IgD-negative memory B cell (primary cell): Measurements from ENCODE around the gene COPS6. TPM values are rescaled to one million over a fixed set of nuclear protein-coding genes. Genes with fewer than 3 reads are reported as not detected.

Experiments used
- H3K27ac Mint-ChIP-seq, 3 donors: one replicate each; pipeline ENCODE4 v1.8.0; 2020 to 2022; ENCODE audit warnings: mild to moderate bottlenecking in 3 of 3, mixed read lengths in 3 of 3, moderate library complexity in 1 of 3
- H3K27me3 Mint-ChIP-seq: one replicate; pipeline ENCODE4 v1.8.0; 2021; ENCODE audit warnings: mixed read lengths
- H3K36me3 Mint-ChIP-seq: one replicate; pipeline ENCODE4 v1.8.0; 2020; ENCODE audit warnings: mild to moderate bottlenecking, mixed read lengths
- H3K4me1 Mint-ChIP-seq, 3 donors: one replicate each; pipeline ENCODE4 v1.8.0; 2020 to 2022; ENCODE audit warnings: mixed read lengths in 3 of 3, mild to moderate bottlenecking in 1 of 3
- H3K4me3 Mint-ChIP-seq, 4 donors: one replicate each; pipeline ENCODE4 v1.8.0; 2020 to 2022; ENCODE audit warnings: mild to moderate bottlenecking in 4 of 4, mixed read lengths in 4 of 4, moderate library complexity in 3 of 4
- H3K9me3 Mint-ChIP-seq, 3 donors: one replicate each; pipeline ENCODE4 v1.8.0; 2020 to 2021; ENCODE audit warnings: mixed read lengths in 3 of 3, mild to moderate bottlenecking in 1 of 3
- polyA plus RNA-seq: library from polyadenylated mRNA; unstranded; fragments of 300-500 nt; fragmentation: Illumina TruSeq; gene quantifications from one replicate; pipeline ENCODE4 v1.2.3, GENCODE V29; 2021

The COPS6 gene
- polyA plus RNA-seq: 121 TPM

DNA sequence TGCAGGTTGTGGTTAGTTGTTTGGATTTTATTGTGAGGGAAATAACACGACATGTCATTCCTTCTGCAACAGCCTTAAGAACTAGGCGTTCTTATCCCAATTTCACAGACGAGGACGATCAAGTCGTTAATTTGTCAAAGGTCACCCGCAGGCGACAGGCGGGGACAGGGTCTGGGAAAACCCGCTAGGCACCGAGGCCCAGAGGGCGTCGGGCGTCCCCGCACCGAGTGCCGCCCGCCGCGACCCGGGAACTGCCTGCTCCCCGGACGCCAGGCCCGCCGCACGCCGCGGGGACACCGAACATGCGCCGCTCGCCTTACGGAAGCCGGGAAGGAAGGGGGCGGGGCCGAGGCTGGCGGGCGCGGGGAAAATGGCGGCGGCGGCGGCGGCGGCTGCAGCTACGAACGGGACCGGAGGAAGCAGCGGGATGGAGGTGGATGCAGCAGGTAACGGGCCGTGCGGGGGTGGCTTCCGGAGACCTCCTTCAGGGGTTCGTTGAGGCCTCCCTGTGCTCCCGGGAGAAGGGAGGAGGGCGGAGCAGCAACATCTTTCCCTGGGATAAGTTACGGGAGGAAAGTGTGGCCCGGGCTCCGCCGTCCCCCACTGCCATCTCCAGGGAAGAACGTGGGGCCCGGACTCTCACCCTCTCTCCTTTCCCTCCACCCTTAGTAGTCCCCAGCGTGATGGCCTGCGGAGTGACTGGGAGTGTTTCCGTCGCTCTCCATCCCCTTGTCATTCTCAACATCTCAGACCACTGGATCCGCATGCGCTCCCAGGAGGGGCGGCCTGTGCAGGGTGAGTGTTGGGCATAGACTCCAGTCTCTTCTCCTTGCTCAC lies at the start of gene COPS6:
Gene COPS6 (plus strand): TSS at position 349 of the 837 bp plus-strand sequence. CDS start 22 bp downstream, at position 371.
- Mint-ChIP-seq H3K4me1 (peaks cover 10 to 20% (median 14%) of the 10 kb centered on the region in 3 donors), H3K27ac (peak within 1 kb of the TSS; percentile 94 to 99 (median 95)), H3K4me3 (peak within 1 kb of the TSS; percentile 84 to 95 (median 94)), H3K9me3 (no peaks in the 10 kb centered on the region), H3K36me3 (no peaks in the 10 kb centered on the region), H3K27me3 (peaks cover 2% of the 10 kb centered on the region)

DNA sequence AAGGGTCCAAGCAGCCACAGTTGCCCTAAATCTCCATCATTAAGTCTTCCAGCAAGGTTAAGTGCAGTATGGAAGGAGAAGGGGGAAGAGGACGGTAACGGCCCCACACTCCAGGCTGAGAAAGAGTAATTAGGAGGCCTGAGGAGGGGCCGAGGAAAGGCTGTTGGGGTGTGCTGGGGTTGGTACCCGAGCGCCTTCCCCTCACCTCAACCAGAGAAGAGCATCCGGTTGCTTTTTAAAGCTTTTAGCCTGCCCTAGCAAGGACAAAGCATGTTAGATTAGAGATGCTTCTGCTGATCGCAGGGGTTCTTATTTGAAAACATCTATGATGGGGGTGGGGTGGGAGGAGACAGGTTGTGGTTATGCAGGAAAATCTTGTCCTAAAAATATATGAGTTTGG lies 48.2 kb upstream of the COPS6 start:
- no peak overlapping the region for H3K4me3 Mint-ChIP-seq
- no peaks in the 10 kb centered on the region for H3K9me3 Mint-ChIP-seq
- H3K27ac Mint-ChIP-seq: peak overlapping the region in 1 of 3 donors; percentile 61
- peaks cover 2% of the 10 kb centered on the region for H3K27me3 Mint-ChIP-seq
- peaks cover 2% of the 10 kb centered on the region for H3K36me3 Mint-ChIP-seq
- peaks cover 5 to 10% (median 7%) of the 10 kb centered on the region in 3 donors for H3K4me1 Mint-ChIP-seq

DNA sequence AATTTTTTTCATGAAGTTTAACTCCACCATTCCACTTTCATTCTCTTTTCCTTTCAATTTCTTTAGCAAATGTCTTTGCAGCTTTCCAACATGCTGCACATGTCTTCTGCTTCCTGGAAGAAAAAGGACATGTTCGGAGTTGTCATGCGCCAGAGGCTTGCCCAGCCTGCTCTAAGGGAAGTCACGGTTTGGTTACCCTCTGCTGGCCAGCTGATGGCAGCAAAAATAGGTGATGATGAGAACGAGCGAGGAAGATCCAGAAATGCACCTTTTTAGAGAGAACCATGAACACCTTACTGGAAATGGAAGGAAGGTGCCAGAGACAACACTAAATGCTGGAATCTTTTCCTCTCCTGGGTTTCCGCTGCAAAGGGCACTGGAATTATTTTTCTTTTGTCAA lies 44.1 kb upstream of the COPS6 start:
- Mint-ChIP-seq H3K27me3 (peaks cover 3% of the 10 kb centered on the region), H3K36me3 (peaks cover 2% of the 10 kb centered on the region), H3K27ac (no peak overlapping the region), H3K4me1 (peaks cover 10 to 14% (median 11%) of the 10 kb centered on the region in 3 donors), H3K4me3 (peak overlapping the region in 3 of 4 donors; percentile 5 to 90 (median 90)), H3K9me3 (no peaks in the 10 kb centered on the region)

DNA sequence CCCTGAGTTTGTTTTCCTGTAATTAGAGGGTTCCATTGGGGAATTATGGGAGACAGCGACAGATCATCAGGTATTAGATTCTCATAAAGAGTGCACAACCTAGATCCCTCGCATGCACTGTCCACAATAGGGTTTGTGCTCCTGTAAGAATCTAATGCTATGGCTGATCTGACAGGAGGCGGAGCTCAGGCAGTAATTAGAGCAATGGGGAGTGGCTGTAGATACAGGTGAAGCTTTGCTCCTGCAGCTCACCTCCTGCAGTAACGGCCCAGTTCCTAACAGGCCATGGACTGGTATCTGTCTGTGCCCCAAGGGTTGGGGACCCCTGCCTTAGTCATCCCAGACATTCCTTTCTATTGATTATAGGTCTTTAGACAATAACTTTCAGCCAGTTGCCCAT lies 40.1 kb upstream of the COPS6 start:
- H3K27me3 Mint-ChIP-seq: peaks cover 3% of the 10 kb centered on the region
- H3K36me3 Mint-ChIP-seq: peaks cover 2% of the 10 kb centered on the region
- H3K4me1 Mint-ChIP-seq: peaks cover 15 to 16% (median 16%) of the 10 kb centered on the region in 3 donors
- peak overlapping the region; percentile 80 to 98 (median 94) for H3K4me3 Mint-ChIP-seq
- no peaks in the 10 kb centered on the region for H3K9me3 Mint-ChIP-seq
- peak overlapping the region in 2 of 3 donors; percentile 53 to 54 for H3K27ac Mint-ChIP-seq

DNA sequence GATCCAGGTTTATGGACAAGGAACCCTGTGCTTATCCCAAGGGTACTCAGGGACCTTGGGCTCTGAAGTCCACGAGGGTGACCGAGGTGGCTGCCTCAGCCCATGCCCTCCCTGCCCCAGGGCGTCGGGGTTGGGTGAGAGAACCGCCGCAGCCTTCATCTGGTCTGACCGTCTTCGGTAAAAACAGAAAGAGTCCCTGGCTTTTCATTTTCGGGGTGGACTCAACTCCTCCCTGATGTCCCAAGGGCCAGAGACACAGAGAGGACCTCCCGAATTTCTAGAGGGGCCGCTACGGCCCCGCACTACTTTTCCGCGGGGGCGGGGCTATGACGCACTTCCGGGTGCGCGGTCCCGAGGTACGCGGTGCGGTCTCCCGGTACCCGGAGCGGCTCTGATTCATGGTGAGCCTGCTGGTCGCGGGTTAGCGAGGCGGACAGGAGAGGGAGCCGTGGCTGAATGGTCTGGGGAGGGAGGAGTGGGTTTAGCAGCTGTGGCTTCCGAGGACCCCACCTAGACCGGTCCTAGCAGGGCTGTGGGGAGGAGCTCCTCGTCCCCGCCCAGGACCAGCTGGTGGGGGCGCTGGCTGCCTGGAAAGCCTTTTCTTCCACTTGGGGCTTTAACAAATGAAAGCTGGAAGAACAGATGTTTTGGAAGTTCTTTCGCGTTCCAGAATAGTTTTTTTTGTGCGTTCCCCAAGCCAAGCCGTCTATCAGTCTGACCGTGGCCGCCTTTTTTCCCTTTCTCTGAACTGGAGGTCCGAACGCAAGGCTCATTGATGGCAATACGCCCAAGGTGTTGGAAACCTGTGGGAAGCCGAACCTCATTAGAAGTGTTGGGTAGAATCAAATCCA lies 39.1 kb upstream of the COPS6 start, which contains the start of gene ZSCAN21:
Gene ZSCAN21 (plus strand): TSS at position 334 of the 851 bp plus-strand sequence. CDS start 7,233 bp downstream, outside the sequence.
- Mint-ChIP-seq H3K4me1 (peaks cover 14 to 17% (median 14%) of the 10 kb centered on the region in 3 donors), H3K27me3 (peaks cover 3% of the 10 kb centered on the region), H3K36me3 (peaks cover 2% of the 10 kb centered on the region), H3K9me3 (no peaks in the 10 kb centered on the region), H3K4me3 (peak within 1 kb of the TSS; percentile 80 to 98 (median 94)), H3K27ac (peak within 1 kb of the TSS; percentile 98 to 99 (median 98))

DNA sequence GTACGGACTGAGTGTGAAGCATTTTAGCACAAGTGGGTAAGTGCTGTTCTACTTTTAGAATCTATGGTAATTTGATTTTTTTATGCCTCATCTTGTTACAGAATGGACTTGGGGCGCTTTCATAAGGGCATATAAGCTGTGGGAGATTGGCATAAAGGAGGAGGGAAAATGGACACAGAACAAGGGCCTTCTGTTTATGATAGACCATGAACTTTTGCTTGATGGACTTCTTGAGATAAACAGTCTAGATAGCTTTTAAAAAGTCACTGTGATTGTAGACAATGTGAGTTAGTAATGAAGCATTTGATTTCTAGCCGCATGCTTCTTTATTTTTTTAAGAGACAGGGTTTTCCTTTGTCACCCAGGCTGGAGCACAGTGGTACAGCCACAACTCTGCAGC lies 37.2 kb upstream of the COPS6 start:
- Mint-ChIP-seq H3K36me3 (peaks cover 2% of the 10 kb centered on the region), H3K27me3 (peaks cover 1% of the 10 kb centered on the region), H3K9me3 (no peaks in the 10 kb centered on the region), H3K27ac (peak overlapping the region; percentile 75 to 89 (median 77)), H3K4me3 (peak overlapping the region; percentile 17 to 81 (median 62)), H3K4me1 (peaks cover 12 to 15% (median 13%) of the 10 kb centered on the region in 3 donors)

GRCh38 chr7:100053215-100053614 lies 35.6 kb upstream of the COPS6 start:
- Mint-ChIP-seq H3K4me3 (peak overlapping the region in 1 of 4 donors; percentile 73), H3K4me1 (peaks cover 12 to 17% (median 13%) of the 10 kb centered on the region in 3 donors), H3K27ac (no peak overlapping the region), H3K9me3 (no peaks in the 10 kb centered on the region), H3K36me3 (peaks cover 2% of the 10 kb centered on the region), H3K27me3 (peaks cover 1% of the 10 kb centered on the region)

DNA sequence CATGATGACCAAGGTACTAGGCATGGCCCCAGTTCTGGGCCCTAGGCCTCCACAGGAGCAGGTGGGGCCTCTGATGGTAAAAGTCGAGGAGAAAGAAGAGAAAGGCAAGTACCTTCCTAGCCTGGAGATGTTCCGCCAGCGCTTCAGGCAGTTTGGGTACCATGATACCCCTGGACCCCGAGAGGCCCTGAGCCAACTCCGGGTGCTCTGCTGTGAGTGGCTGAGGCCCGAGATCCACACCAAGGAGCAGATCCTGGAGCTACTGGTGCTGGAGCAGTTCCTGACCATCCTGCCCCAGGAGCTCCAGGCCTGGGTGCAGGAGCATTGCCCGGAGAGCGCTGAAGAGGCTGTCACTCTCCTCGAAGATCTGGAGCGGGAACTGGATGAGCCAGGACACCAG lies 31.8 kb upstream of the COPS6 start:
- H3K36me3 Mint-ChIP-seq: no peaks in the 10 kb centered on the region
- H3K27me3 Mint-ChIP-seq: no peaks in the 10 kb centered on the region
- no peak overlapping the region for H3K4me3 Mint-ChIP-seq
- H3K27ac Mint-ChIP-seq: no peak overlapping the region
- H3K4me1 Mint-ChIP-seq: peaks cover 0 to 12% (median 4%) of the 10 kb centered on the region in 3 donors
- no peaks in the 10 kb centered on the region for H3K9me3 Mint-ChIP-seq

DNA sequence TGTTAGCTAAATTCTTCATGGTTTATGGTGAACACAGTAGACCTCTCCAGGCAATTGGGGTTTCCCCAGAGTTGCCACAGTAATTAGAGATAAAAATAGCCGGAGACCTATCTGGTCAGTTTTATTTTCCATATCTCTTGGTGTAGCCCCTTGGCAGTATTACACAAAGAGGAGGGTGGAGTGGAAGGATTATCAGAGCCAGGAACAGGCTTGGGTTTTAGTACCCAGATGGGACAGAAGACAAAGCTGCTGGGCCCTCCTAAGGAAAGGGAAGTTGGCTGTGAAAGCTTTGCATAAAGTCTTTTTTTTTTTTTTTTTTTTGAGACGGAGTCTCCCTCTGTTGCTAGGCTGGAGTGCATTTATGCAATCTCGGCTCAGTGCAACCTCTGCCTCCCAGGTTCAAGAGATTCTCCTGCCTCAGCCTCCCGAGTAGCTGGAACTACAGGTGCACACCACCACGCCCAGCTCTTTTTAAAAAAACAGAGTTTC lies 29.5 kb upstream of the COPS6 start:
- no peaks in the 10 kb centered on the region for H3K27me3 Mint-ChIP-seq
- no peaks in the 10 kb centered on the region for H3K9me3 Mint-ChIP-seq
- H3K4me1 Mint-ChIP-seq: peaks cover 0 to 10% (median 5%) of the 10 kb centered on the region in 3 donors
- H3K27ac Mint-ChIP-seq: peak overlapping the region in 2 of 3 donors; percentile 19 to 75
- peak overlapping the region in 1 of 4 donors; percentile 25 for H3K4me3 Mint-ChIP-seq
- no peaks in the 10 kb centered on the region for H3K36me3 Mint-ChIP-seq

DNA sequence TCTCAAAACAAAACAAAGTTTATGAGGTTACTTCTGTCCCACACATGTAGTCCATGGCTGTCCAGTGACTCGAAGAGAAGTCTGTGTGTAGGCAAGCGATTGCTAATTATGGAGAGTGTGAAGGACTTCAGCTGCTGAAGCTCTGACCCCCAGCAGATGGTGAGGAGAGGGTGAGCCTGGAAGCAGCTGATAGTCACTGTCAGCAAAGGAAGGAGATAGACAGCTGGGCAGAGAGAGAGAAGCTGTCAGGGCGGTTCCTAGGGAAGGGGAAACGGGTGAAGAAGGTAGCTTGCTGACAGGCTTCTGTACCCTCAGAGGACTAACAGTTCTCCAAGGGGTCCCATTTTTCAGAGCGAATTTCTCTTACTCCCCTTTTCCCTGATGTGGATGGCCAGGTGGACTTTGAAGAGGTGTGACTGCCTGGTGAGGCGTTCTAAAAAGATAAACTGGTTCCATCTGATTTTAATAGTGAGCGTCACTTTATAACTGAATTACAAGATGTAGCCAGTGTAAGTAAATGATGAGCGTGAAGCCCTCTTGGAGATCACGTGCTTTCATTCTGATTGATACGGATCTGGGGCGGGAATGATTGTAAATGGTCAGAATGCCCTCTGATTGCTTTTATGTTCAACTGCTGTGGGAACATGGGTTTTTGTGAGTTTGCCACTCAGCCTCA lies 27.1 kb upstream of the COPS6 start:
- Mint-ChIP-seq H3K4me3 (no peak overlapping the region), H3K27me3 (no peaks in the 10 kb centered on the region), H3K36me3 (no peaks in the 10 kb centered on the region), H3K9me3 (no peaks in the 10 kb centered on the region), H3K4me1 (peaks cover 0 to 10% (median 5%) of the 10 kb centered on the region in 3 donors), H3K27ac (no peak overlapping the region)

DNA sequence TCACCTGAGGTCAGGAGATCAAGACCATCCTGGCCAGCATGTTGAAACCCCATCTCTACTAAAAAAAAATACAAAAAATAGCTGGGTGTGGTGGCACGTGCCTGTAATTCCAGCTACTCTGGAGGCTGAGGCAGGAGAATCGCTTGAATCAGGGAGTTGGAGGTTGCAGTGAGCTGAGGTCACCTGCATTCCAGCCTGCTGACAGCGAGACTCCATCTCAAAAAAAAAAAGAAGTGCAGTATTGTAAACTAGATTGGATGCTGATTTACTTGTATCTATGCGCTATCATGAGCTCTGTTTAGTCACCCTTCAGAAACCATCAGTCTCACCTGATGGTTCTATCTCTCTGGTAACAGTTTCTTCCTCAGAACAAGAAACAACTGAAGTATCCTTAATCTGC lies 25.4 kb upstream of the COPS6 start:
- Mint-ChIP-seq H3K27me3 (no peaks in the 10 kb centered on the region), H3K27ac (no peak overlapping the region), H3K36me3 (peaks cover 3% of the 10 kb centered on the region), H3K4me1 (peaks cover 0 to 8% (median 5%) of the 10 kb centered on the region in 3 donors), H3K4me3 (no peak overlapping the region), H3K9me3 (no peaks in the 10 kb centered on the region)

GRCh38 chr7:100064162-100064561 lies 24.6 kb upstream of the COPS6 start:
- Mint-ChIP-seq H3K27ac (peak overlapping the region in 2 of 3 donors; percentile 19 to 77), H3K4me1 (peaks cover 0 to 4% (median 3%) of the 10 kb centered on the region in 3 donors), H3K4me3 (no peak overlapping the region), H3K36me3 (peaks cover 3% of the 10 kb centered on the region), H3K9me3 (no peaks in the 10 kb centered on the region), H3K27me3 (no peaks in the 10 kb centered on the region)

DNA sequence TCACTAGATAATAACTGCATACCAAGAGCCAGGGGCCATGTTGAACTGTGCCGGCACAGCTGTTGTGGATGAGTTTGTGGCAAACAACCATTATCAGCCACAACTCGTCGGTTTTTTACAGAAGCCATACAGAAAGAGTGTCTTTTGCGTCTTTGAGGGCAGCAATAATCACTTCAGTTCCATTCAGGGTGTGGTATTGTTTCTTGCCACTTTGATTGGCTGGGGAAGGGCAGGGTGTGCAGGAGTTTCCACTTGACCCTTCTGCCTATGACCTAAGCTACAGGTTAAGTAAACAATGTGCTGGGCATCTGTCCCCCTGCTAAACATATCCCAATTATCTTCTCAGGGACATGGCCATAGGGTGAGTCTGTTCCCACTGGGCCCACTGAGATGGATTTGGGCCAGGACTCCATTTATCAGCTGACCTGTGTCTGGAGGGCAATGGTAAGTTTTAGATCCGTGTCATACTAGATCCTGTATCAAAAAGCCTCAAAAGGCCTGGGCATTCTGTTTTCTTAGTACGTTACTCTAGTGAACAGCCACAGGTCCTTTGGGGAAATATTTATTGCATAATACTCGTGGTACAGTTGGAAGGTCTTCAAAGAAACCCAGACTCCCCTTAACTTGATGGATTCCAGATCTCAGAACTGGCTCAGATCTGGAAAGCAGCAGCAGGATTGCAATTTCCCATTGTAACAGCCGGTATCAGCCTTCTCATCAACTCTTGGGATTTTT lies 23.1 kb upstream of the COPS6 start:
- Mint-ChIP-seq H3K9me3 (peaks cover 0 to 2% (median 2%) of the 10 kb centered on the region in 3 donors), H3K4me1 (peaks cover 0 to 2% (median 0%) of the 10 kb centered on the region in 3 donors), H3K27me3 (no peaks in the 10 kb centered on the region), H3K4me3 (no peak overlapping the region), H3K27ac (no peak overlapping the region), H3K36me3 (peaks cover 15% of the 10 kb centered on the region)

DNA sequence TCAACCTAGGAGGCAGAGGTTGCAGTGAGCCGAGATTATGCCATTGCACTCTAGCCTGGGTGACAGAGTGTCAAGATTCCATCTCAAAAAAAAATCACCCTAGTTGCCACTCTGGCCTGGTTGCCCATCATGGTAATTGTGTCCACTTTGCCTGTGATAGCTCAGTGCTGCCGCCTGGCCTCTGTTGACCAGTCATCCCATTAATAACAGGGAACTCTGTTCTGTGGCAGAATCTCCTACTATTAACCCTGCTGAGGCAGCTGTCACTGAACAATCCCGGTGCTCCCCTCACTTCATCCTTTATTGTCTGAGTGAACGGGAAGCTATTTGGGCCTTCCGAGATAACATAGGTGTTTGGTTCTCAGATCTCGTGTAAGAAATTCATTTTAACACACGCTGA lies 21.8 kb upstream of the COPS6 start:
- peaks cover 26% of the 10 kb centered on the region for H3K36me3 Mint-ChIP-seq
- peak overlapping the region in 1 of 3 donors; percentile 11 for H3K27ac Mint-ChIP-seq

More for the DNA sequence above, 21.8 kb upstream of the COPS6 start:
- Mint-ChIP-seq H3K27me3 (no peaks in the 10 kb centered on the region), H3K4me3 (peak overlapping the region in 1 of 4 donors; percentile 45), H3K4me1 (peaks cover 0 to 1% (median 0%) of the 10 kb centered on the region in 3 donors), H3K9me3 (peaks cover 2 to 13% (median 11%) of the 10 kb centered on the region in 3 donors)
